ENCODE measurements around the gene JDP2. TPM values are rescaled to one million over a fixed set of nuclear protein-coding genes. Genes with fewer than 3 reads are reported as not detected.

Gene JDP2
- total RNA-seq, 2 experiments from 2014 or later, result 1.3 to 1.4 TPM

GRCh38 chr14:75518625-75519024 lies 90.8 kb downstream of the JDP2 start:
- intact Hi-C loops (cut with micrococcal nuclease), result no loop called here
- ChIA-PET CTCF (interaction anchor here (0.6 to 9.3 kb wide), 16 partner anchors 9 to 223 kb away, joined by 3 to 87 read pairs (median 5); partner anchors contain the start of gene FLVCR2), POLR2A (interaction anchor here (0.8 to 12.4 kb wide), 3 partner anchors 22 to 43 kb away, joined by 3 to 117 read pairs (median 4); no protein-coding TSS in a partner anchor)
- Mint-ChIP-seq H3K9me3 (no peaks in the 10 kb centered on the region), H3K36me3 (ENCODE audit: low read depth) (peaks cover 6% of the 10 kb centered on the region), H3K4me3 (no peak overlapping the region), H3K4me1 (ENCODE audit: low read depth) (peaks cover 50% of the 10 kb centered on the region), H3K27ac (no peak overlapping the region), H3K27me3 (no peaks in the 10 kb centered on the region)
- peak; percentile 67 for TF ChIP-seq CTCF (IDR thresholded peaks at IDR 0.05)
- DNase-seq, result peak; percentile 79
- peak; percentile 31 for ATAC-seq

GRCh38 chr14:75519394-75519793 lies 91.6 kb downstream of the JDP2 start:
- Mint-ChIP-seq H3K4me1 (ENCODE audit: low read depth) (peaks cover 53% of the 10 kb centered on the region), H3K27me3 (no peaks in the 10 kb centered on the region), H3K9me3 (no peaks in the 10 kb centered on the region), H3K4me3 (no peak overlapping the region), H3K27ac (no peak overlapping the region), H3K36me3 (ENCODE audit: low read depth) (peaks cover 14% of the 10 kb centered on the region)
- POLR2A ChIA-PET, result interaction anchor here (0.8 to 12.4 kb wide), 2 partner anchors 24 to 42 kb away, joined by 3 to 117 read pairs; no protein-coding TSS in a partner anchor
- no peak for TF ChIP-seq CTCF (IDR thresholded peaks at IDR 0.05)
- DNase-seq (no peak), ATAC-seq (no peak)
- intact Hi-C loops (cut with micrococcal nuclease), result no loop called here
- CTCF ChIA-PET, result interaction anchor here (0.6 to 9.3 kb wide), 18 partner anchors 8 to 224 kb away, joined by 3 to 87 read pairs (median 5); partner anchors contain the start of gene FLVCR2

- H3K4me1 Mint-ChIP-seq (ENCODE audit: low read depth), result peaks cover 55% of the 10 kb centered on the region
- no peak for DNase-seq
- intact Hi-C loops (cut with micrococcal nuclease), result no loop called here
- peak overlapping the region; percentile 98 for H3K27ac Mint-ChIP-seq
- H3K36me3 Mint-ChIP-seq (ENCODE audit: low read depth), result peaks cover 21% of the 10 kb centered on the region
- no peaks in the 10 kb centered on the region for H3K9me3 Mint-ChIP-seq
- ChIA-PET CTCF (interaction anchor here (0.9 to 9.3 kb wide), 16 partner anchors 11 to 134 kb away, joined by 3 to 87 read pairs (median 5); partner anchors contain the start of gene FLVCR2), POLR2A (interaction anchor here (0.7 to 12.4 kb wide), 6 partner anchors 10 to 126 kb away, joined by 3 to 117 read pairs (median 4); no protein-coding TSS in a partner anchor)
- H3K4me3 Mint-ChIP-seq, result no peak overlapping the region
- H3K27me3 Mint-ChIP-seq, result no peaks in the 10 kb centered on the region
- TF ChIP-seq CTCF (IDR thresholded peaks at IDR 0.05), result no peak
- no peak for ATAC-seq
These were observed 92.3 kb downstream of the JDP2 start for GRCh38 chr14:75519826-75520728.

GRCh38 chr14:75520852-75521251 lies 93.0 kb downstream of the JDP2 start:
- ATAC-seq (no peak), DNase-seq (no peak)
- H3K4me1 Mint-ChIP-seq (ENCODE audit: low read depth), result peaks cover 52% of the 10 kb centered on the region
- H3K4me3 Mint-ChIP-seq, result no peak overlapping the region
- H3K27me3 Mint-ChIP-seq, result no peaks in the 10 kb centered on the region
- ChIA-PET CTCF (interaction anchor here (0.6 to 9.3 kb wide), 11 partner anchors 11 to 217 kb away, joined by 3 to 87 read pairs (median 4); no protein-coding TSS in a partner anchor), POLR2A (interaction anchor here (1.0 to 12.4 kb wide), 7 partner anchors 9 to 45 kb away, joined by 3 to 117 read pairs (median 5); no protein-coding TSS in a partner anchor)
- H3K9me3 Mint-ChIP-seq, result no peaks in the 10 kb centered on the region
- intact Hi-C loops (cut with micrococcal nuclease), result no loop called here
- H3K27ac Mint-ChIP-seq, result peak overlapping the region; percentile 98
- H3K36me3 Mint-ChIP-seq (ENCODE audit: low read depth), result peaks cover 27% of the 10 kb centered on the region
- TF ChIP-seq CTCF (IDR thresholded peaks at IDR 0.05), result no peak
